Epidermal melanocyte (primary cell): Measurements from ENCODE around the gene D2HGDH.
"Not testable (repeated sequence)": the region's sequence is repeated elsewhere in the genome, so short reads cannot be mapped to it uniquely, and the experiment has no call there.

Experiments
- DNase-seq: peaks from one replicate; pipeline ENCODE4 v3.0.0; 2011; ENCODE audit warnings: low spot score; ENCODE audit not compliant: insufficient read length

Gene D2HGDH

GRCh38 chr2:241768251-241768711, 33.9 kb downstream of the D2HGDH start:
- peak; percentile 10 for DNase-seq

DNA sequence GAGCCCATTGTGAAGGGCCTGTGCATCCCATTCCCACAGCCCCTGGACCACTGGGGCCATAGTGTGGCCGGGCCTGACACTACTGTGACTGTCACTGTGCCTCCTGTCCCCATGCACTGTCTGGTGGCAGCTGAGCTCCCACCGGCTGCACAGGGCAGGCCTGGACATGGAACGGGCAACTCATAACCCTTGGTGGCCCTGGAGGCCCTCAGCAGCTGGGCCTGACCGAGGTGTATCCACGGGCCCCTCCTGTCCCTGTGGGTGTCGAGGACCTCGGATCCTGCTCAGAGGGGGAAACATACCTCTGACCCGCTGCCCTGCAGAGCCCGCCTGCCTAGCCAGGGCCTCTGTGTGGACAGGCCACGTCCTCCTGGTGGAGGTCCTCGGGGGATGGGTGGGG, 34.4 kb downstream of the D2HGDH start:
- peak; percentile 11 for DNase-seq

- DNase-seq: no peak
These were observed 35.4 kb downstream of the D2HGDH start for GRCh38 chr2:241769819-241770184.

GRCh38 chr2:241770185-241770935, 35.9 kb downstream of the D2HGDH start:
- DNase-seq: peak; percentile 6

DNA sequence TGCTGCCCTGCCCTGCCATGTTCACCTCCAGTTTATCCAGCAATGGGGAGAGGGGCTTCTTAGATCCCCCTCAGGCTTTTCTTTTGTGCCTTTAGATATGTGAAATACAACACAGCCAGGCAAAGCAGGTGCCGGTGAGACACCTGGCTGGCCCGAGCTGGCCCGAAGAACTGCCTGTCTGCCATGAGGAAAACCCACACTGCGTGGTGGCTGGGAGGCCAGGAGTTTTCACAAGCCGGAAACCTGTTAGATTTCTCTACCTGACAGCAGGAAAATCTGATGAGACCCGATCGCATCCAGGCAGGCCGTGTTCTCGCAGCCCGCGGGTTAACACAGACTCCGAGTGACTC, 36.5 kb downstream of the D2HGDH start:
- DNase-seq: peak; percentile 4

- DNase-seq: peak; percentile 30
These were observed 37.0 kb downstream of the D2HGDH start for GRCh38 chr2:241771286-241772062.

- peak; percentile 4 for DNase-seq
These were observed 37.7 kb downstream of the D2HGDH start for GRCh38 chr2:241772063-241772499.

- DNase-seq: peak; percentile 11
These were observed 39.3 kb downstream of the D2HGDH start for GRCh38 chr2:241773511-241774418.

DNA sequence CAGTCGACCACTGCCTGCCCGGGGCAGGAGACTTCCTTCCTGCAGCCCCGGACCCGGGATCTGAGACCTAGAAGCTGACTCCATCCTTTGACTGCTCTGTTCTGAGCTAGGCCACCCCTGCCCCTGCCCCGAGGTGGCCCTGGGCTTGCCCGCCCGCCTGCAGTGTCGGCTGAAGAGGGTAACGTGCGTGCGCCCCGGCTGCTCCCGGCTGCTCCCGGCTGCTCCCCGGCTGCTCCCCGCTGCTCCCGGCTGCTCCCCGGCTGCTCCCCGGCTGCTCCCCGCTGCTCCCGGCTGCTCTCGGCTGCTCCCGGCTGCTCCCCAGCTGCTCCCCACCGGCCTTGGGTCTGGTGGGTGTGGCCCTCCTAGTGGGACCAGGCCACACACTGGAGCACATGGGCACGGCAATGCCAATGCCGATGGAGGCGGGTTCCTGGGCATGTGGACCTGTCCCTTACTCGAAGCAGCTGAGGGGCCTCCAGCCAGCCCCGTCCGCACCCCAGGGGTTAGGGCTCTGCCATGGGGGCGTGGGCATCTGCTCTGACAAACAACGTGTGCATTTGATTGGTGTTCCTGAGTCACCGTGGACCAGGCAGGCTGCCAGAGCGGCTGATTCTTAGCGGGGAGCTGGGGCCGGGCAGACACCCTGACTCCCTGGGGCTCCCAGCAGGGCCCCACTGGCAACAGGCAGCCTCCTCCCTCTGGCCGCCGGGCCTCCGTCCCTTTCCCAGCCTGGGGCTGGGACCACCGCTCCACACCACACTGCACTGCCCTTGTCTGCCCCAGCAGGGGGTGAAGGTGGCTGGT, 40.2 kb downstream of the D2HGDH start:
- peak; percentile 16 for DNase-seq

DNA sequence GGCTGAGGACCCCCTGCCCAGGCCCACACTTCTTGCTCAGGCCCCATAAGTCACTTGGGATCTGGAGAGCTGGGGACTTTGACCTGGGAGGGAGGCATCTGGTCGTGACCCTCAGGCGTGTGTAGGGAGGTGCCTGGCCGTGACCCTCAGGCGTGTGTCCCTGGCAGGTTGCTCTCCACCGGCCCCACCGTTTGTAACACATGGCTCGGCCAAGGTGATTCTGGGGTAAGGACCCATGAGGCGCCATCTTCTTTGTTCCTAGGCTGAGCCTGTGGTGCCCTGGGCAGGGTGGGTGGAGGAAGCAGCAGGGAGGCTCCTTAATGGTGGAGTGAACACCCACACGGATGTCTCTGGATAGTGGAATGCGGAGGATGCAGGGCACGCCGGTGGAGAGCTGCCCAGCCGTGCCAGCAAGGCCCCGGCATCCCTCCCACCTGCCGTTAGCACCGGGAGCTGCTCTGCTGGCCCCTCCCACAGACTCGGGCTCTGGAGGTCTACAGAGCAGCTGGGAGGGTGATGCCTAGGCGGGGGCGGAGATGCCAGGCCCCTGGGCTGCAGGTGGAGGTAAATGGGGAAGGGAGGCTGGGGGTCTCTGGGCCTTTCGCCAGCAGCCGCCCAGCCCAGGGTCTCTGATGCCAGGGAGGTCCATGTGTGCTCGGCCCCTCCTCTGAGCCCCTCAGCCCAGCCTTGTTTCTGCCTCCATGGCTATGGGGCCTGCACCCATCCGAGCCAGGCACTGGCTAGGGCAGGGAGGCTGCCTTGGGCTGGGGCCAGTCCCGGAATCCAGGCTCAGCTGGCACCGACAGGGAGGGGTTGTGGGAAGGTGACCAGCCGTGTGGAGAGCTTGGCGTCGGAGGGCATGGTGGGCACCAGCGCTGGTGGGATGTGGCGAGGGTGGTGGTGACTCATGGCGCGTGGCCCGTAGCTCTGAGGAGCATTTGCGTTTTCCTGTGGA, 41.1 kb downstream of the D2HGDH start:
- peak; percentile 9 for DNase-seq

DNA sequence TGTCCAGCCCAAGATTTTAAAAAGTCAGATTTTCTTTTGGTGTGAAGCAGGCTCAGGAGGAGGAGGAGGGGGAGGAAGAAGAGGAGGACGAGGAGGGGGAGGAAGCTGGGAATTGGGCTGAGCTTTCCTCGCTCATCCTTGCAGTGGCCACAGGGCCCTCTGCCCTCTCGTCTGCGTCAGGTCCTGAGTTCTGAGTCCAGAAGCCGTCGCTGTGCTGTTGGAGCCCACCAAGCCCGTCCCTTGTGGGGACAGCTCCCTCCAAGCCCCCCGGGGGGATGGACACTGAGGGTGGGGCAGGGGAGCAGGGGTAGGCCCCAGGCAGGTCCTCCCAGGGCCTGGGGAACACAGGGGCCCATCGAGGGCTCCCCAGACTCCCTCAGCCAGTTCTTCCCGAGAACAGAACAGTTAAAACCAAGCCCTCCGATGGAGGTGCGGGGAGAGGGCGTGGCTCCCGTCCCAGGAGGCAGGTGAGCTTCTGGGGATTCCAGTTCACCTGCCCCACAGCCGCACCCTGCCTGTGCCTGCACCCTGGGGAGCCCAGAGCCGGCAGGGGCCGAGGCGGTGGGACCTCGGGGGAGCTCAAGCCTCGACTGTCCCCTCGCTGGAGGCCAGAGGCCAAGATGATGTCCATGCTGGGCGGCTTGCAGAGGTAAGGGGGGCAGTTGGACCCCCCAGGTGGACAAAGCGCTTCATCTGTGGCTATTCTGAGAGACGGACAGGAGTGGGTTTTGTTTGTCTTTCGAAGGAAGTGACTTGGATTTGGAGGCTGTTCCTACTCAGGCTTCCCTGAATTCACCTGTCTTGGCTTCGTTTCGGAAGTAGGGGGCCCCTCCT, 42.1 kb downstream of the D2HGDH start, which contains the start of gene GAL3ST2:
GAL3ST2 (plus strand) TSS at position 487 of the 834 bp plus-strand sequence; CDS start at position 621, 134 bp downstream.
- DNase-seq: no peak

DNA sequence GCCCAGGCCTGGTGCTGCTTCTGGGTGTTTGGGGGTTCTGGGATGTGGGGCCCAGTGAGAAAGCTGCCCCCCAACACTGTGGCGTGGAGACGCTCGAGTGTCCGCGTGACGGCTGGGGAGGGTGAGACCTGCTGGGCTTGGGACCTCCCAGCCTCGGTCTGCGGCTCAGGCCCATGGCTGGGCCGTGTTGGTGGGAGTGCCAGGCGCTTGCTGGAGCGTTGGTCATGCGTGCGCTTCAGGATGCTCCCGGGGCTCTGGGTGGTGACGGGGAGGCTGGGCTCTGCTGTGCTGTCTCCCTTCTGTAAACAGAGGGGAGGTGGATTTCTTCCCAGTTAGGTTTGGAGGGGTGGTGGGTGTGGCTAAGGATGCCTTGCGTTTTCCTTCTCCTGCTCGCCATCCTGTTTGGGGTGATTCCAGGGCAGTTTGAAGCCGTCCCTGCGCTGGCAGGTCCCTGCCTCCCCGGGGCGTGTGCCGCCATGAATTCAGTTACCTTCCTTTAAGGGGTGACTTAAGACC, 42.8 kb downstream of the D2HGDH start:
- DNase-seq: no peak

DNA sequence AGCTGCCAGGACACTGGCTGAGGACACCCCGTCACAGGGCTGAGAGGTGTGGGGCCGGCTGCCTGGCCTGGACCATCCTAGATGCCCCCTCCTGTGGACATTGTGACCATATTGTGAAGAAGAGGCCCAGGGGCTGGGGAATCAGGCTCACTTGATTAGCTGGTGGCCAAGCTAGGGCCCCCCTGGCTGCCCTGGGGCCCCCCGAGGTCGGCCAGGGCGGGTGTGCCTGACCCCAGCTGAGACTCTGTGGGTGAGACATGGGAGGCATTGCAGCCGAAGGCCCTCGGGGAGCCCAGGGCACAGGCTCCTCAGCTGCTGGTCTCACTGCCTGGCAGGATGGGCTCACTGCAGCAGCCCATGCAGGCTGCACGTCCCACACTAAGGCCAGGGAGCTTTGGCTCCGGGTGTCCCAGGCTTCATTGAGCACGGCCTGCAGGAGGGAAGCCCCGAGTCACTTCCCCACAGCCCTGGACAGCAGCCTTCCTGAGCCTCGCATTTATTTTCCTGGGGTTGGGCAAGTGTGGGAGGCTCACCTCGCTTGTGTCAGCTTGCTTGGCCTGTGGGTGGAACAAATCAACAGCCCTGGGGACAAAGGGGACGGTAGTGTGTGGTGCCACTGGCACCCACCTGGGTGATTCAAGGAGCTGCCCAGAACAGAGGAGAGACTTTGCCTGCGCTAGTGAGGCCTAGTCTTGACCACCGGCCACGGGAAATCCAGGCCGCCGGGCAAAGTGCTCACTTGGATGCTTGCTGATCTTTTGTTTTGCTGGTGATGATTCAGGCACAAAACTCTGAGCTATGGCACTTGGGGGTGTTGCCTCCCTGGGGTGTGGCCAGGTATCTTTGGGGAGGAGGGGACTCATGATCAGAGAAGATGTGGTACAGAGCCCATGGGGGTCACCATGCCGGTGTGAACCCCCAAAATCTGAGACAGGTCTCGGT, 43.5 kb downstream of the D2HGDH start:
- DNase-seq: no peak

- no peak for DNase-seq
These were observed 46.6 kb downstream of the D2HGDH start for GRCh38 chr2:241780939-241781569.

GRCh38 chr2:241782053-241782452, 47.6 kb downstream of the D2HGDH start:
- DNase-seq: not testable (repeated sequence)

DNA sequence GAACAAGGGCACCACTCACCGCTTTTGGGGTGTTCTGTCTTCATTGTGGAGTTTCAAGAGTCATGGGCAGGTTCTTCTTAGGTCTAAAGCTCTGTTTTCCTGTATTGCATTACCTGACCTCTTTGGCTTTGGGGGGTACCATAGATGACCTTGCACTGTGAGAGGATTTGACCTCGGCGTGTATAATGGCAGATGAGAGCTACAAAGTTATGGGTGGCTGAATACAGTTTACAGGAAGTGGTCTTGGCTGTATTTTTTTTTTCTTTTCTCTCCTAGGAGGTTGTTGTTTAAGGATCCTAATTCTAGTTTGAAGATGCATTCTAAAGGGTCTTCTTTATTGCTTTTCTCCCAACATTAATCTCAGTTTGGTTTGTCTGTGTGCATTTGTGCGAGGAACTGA, 53.7 kb downstream of the D2HGDH start:
- no peak for DNase-seq

DNA sequence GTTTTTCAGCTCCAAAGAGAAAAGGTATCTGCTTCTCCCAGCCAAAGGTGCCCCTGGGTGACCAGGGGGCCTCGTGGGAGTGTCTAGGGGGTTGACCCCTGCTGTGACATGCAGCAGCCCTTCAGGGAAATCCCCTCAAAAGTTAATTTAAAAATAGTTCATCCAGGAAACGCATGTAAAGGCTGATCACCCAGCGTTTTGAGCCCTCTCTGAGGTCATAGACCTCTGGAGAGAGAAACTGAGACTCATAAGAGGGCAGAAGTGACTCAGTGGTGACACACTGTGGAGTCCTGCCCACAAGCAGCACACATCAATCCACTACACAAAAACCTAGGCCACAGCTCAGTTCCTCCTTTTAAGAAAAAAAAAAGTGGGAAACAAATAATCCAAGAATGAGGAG, 54.1 kb downstream of the D2HGDH start:
- no peak for DNase-seq
